Stimulated activated naive CD8-positive, alpha-beta T cell treated with anti-CD3 and anti-CD28 coated beads, Interleukin-15, Interleukin-2, amounts not matched to agents 100 ng/mL and 50 ng/mL, for 24 hours (primary cell): ENCODE data around the gene NXPE4.

ENCODE experiments used
- H3K27ac Mint-ChIP-seq: one replicate; pipeline ENCODE4 v1.8.0; 2021; ENCODE audit warnings: mild to moderate bottlenecking, mixed read lengths
- H3K27me3 Mint-ChIP-seq: one replicate; pipeline ENCODE4 v1.8.0; 2021; ENCODE audit warnings: mixed read lengths
- H3K36me3 Mint-ChIP-seq: one replicate; pipeline ENCODE4 v1.8.0; 2021; ENCODE audit warnings: low read depth, mixed read lengths
- H3K4me1 Mint-ChIP-seq: one replicate; pipeline ENCODE4 v1.8.0; 2021; ENCODE audit warnings: low read depth, mixed read lengths
- H3K4me3 Mint-ChIP-seq: one replicate; pipeline ENCODE4 v1.8.0; 2021; ENCODE audit warnings: mild to moderate bottlenecking, mixed read lengths
- H3K9me3 Mint-ChIP-seq: one replicate; pipeline ENCODE4 v1.8.0; 2021; ENCODE audit warnings: mixed read lengths

NXPE4 gene

GRCh38 chr11:114556135-114556534 lies 39.5 kb downstream of the NXPE4 start:
- Mint-ChIP-seq H3K4me1 (no peaks in the 10 kb centered on the region), H3K27ac (no peak overlapping the region), H3K27me3 (peaks cover 6% of the 10 kb centered on the region), H3K36me3 (no peaks in the 10 kb centered on the region), H3K4me3 (no peak overlapping the region), H3K9me3 (no peaks in the 10 kb centered on the region)

GRCh38 chr11:114553642-114554041 lies 41.9 kb downstream of the NXPE4 start:
- Mint-ChIP-seq H3K4me3 (no peak overlapping the region), H3K36me3 (no peaks in the 10 kb centered on the region), H3K4me1 (no peaks in the 10 kb centered on the region), H3K27me3 (no peaks in the 10 kb centered on the region), H3K27ac (no peak overlapping the region), H3K9me3 (no peaks in the 10 kb centered on the region)

DNA sequence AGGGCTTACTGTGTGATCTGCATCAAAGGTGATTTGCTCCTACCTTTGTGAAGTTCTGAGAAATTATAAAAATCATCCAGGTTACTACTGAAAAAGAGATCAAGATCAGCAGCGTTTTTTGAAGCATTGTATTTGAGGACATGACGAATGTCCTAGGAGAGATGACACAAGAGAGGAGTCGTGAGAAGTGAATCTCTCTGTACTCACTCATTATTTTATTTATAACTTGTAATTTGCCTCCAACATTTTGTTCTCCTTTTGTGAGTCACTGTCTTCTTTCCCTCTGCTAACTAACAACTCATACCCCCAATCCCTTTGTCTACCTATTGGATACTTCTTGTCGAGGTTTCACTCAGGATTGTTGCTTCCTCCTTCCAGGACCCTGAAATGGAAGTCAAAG lies 44.5 kb downstream of the NXPE4 start:
- H3K4me1 Mint-ChIP-seq = no peaks in the 10 kb centered on the region

DNA sequence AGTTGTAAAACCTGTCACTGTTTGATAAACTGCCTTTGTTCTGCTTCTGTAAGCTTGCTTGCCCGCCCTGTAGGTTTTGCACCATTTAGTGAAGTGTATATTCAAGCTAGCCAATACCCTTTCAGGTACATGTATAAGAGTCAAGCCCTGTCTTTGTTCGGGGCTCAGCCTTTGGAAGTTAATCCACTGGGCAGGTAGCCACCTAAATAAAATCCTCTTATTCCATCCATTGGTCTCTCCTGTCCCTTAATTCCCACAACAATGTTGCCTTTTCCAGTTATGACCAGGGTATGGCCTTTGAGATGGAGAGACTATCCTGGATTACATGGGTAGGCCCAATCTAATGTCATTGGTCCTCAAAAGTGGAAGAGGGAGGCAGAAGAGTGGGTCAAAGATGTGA lies 69.9 kb downstream of the NXPE4 start:
- Mint-ChIP-seq H3K9me3 (peaks cover 15% of the 10 kb centered on the region), H3K36me3 (no peaks in the 10 kb centered on the region), H3K27ac (no peak overlapping the region), H3K27me3 (peaks cover 8% of the 10 kb centered on the region), H3K4me1 (no peaks in the 10 kb centered on the region), H3K4me3 (no peak overlapping the region)

More for the DNA sequence above, 44.5 kb downstream of the NXPE4 start:
- Mint-ChIP-seq H3K27me3 (peaks cover 5% of the 10 kb centered on the region), H3K9me3 (no peaks in the 10 kb centered on the region), H3K36me3 (no peaks in the 10 kb centered on the region), H3K4me3 (no peak overlapping the region), H3K27ac (no peak overlapping the region)

DNA sequence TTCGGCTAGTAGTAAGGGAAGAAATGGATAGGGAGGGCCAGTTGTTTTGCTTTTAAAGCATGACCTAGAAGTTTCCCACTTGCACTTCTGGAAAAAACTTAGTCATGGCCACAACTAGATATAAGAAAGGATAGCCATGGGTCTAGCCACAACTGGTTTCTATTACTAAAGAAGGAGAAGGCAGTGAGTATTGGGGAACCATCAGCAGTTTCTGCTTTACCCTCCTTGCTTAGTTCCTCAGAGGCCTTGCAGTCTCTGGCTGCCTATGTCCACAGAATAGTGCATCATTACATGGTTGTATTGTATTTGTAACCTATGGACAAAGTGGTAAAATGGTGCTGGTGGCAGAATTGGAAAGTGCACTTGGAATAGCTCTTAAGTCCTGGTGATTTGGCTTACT lies 71.5 kb downstream of the NXPE4 start:
- Mint-ChIP-seq H3K4me1 (no peaks in the 10 kb centered on the region), H3K4me3 (no peak overlapping the region), H3K36me3 (no peaks in the 10 kb centered on the region), H3K9me3 (peaks cover 15% of the 10 kb centered on the region), H3K27ac (no peak overlapping the region), H3K27me3 (peaks cover 8% of the 10 kb centered on the region)

DNA sequence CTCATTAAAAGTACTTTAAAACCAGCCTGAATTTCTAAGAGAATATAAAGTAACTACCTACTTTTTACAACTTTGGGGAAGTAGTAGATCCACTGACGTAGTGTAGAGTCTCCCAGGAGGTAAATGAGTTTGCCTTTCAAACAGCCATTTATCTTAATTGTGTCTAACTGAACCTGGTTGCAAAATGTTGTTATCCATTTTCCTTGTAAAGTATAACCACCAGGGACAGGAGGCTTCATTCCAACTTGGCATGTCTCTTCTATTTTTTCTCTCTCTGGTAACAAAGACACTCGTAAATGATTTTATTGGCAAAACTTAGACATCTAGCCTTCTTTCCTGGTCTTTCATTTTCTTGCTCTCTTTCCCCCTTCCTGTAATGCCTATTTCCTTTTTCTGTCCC lies 72.8 kb downstream of the NXPE4 start:
- no peaks in the 10 kb centered on the region for H3K36me3 Mint-ChIP-seq
- peaks cover 15% of the 10 kb centered on the region for H3K9me3 Mint-ChIP-seq
- no peak overlapping the region for H3K4me3 Mint-ChIP-seq
- peaks cover 4% of the 10 kb centered on the region for H3K27me3 Mint-ChIP-seq
- no peaks in the 10 kb centered on the region for H3K4me1 Mint-ChIP-seq
- no peak overlapping the region for H3K27ac Mint-ChIP-seq
